Measurements from ENCODE around the gene STXBP6.

DNA sequence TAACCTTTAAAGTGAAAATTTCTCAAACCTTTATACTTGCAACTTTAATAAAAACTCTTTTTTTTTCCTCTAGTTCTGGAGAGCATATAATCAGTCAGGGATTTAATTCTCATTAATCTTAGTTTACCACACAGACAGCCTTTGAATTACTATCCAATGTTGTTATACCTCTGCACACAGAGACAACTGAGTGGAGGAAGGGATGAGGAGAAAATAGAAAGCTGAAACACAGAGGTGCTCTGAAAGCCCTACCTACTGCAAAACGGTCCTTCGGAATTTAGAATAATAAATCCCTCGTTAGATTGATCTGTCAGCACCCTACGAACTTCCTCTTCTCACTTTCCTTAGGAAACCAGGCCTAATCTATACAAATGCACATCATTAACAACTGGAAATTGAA is 122.1 kb downstream of the STXBP6 start:
- TF ChIP-seq, protein P1, sequence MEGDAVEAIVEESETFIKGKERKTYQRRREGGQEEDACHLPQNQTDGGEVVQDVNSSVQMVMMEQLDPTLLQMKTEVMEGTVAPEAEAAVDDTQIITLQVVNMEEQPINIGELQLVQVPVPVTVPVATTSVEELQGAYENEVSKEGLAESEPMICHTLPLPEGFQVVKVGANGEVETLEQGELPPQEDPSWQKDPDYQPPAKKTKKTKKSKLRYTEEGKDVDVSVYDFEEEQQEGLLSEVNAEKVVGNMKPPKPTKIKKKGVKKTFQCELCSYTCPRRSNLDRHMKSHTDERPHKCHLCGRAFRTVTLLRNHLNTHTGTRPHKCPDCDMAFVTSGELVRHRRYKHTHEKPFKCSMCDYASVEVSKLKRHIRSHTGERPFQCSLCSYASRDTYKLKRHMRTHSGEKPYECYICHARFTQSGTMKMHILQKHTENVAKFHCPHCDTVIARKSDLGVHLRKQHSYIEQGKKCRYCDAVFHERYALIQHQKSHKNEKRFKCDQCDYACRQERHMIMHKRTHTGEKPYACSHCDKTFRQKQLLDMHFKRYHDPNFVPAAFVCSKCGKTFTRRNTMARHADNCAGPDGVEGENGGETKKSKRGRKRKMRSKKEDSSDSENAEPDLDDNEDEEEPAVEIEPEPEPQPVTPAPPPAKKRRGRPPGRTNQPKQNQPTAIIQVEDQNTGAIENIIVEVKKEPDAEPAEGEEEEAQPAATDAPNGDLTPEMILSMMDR (conservative IDR thresholded peaks at IDR 0.05; ENCODE audit: low read depth in 2 of 2) = no peak
- no peak for TF ChIP-seq POLR2AphosphoS5 (IDR thresholded peaks at IDR 0.05; ENCODE audit: low read depth)
- no peak for TF ChIP-seq ZNF114 (CRISPR knock-in tag; IDR thresholded peaks at IDR 0.05)
- TF ChIP-seq EZH2 (IDR thresholded peaks at IDR 0.05; ENCODE audit: low read depth, unreplicated experiment) = no peak
- TF ChIP-seq, protein P2, sequence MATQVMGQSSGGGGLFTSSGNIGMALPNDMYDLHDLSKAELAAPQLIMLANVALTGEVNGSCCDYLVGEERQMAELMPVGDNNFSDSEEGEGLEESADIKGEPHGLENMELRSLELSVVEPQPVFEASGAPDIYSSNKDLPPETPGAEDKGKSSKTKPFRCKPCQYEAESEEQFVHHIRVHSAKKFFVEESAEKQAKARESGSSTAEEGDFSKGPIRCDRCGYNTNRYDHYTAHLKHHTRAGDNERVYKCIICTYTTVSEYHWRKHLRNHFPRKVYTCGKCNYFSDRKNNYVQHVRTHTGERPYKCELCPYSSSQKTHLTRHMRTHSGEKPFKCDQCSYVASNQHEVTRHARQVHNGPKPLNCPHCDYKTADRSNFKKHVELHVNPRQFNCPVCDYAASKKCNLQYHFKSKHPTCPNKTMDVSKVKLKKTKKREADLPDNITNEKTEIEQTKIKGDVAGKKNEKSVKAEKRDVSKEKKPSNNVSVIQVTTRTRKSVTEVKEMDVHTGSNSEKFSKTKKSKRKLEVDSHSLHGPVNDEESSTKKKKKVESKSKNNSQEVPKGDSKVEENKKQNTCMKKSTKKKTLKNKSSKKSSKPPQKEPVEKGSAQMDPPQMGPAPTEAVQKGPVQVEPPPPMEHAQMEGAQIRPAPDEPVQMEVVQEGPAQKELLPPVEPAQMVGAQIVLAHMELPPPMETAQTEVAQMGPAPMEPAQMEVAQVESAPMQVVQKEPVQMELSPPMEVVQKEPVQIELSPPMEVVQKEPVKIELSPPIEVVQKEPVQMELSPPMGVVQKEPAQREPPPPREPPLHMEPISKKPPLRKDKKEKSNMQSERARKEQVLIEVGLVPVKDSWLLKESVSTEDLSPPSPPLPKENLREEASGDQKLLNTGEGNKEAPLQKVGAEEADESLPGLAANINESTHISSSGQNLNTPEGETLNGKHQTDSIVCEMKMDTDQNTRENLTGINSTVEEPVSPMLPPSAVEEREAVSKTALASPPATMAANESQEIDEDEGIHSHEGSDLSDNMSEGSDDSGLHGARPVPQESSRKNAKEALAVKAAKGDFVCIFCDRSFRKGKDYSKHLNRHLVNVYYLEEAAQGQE (IDR thresholded peaks at IDR 0.05; ENCODE audit: unreplicated experiment) = no peak
- TF ChIP-seq EZH2phosphoT487 (IDR thresholded peaks at IDR 0.05; ENCODE audit: unreplicated experiment) = no peak

Measured in GM23338 (cell line).